GM18951 (cell line): ENCODE data around the gene CDRT4.

ENCODE experiments used
- POLR2A ChIP-seq: IDR thresholded peaks from 4 replicates; pipeline ENCODE4 v1.6.1; 2011; ENCODE audit warnings: mild to moderate bottlenecking; ENCODE audit not compliant: insufficient read length, insufficient read depth; ENCODE audit errors: extremely low read depth
- in situ Hi-C: fragments of 300-500 bp; cut with MboI; formaldehyde crosslinking; loops from one replicate; pipeline ENCODE4 v1.12.0; 2022; ENCODE audit warnings: low sequenced_read_pairs, mixed read lengths, inconsistent platforms; ENCODE audit not compliant: unreplicated experiment

The CDRT4 gene

GRCh38 chr17:15395091-15395490 is 72.3 kb downstream of the CDRT4 start:
- no peak for TF ChIP-seq POLR2A
- in situ Hi-C loops: no loop called here

- in situ Hi-C loops: no loop called here
- TF ChIP-seq POLR2A: no peak
Observed at GRCh38 chr17:15393414-15393813, 74.0 kb downstream of the CDRT4 start.

- no peak for TF ChIP-seq POLR2A
- in situ Hi-C loops: no loop called here
Observed at GRCh38 chr17:15392326-15392741, 75.1 kb downstream of the CDRT4 start.

- no peak for TF ChIP-seq POLR2A
- in situ Hi-C loops: no loop called here
Observed at GRCh38 chr17:15388356-15389041, 78.9 kb downstream of the CDRT4 start.

DNA sequence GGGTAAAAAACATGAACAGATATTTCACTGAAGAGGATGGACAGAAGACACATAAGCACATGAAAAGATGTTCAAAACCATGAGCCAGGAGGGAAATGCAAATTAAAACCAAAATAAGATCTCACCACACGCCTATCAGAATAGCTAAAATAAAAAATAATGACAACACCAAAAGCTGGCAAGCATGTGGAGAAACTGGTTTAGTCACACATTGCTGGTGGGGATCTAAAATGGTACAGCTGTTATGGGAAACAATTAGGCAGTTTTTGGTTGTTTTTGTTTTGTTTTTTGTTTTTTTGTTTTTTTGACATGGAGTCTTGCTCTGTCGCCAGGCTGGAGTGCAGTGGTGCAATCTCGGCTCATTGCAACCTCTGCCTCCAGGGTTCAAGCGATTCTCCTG is 81.3 kb downstream of the CDRT4 start:
- in situ Hi-C loops: no loop called here
- TF ChIP-seq POLR2A: no peak
